NCI-H1694 treated with DMSO at 0.1 percent for 48 hours (cell line): ENCODE data around the gene RNF213.
"Not testable (repeated sequence)": the region's sequence is repeated elsewhere in the genome, so short reads cannot be mapped to it uniquely, and the experiment has no call there.

Experiments
- DNase-seq: peaks from one replicate; lab custom pipeline; 2025; lab: John Stamatoyannopoulos, UW

Gene RNF213

DNA sequence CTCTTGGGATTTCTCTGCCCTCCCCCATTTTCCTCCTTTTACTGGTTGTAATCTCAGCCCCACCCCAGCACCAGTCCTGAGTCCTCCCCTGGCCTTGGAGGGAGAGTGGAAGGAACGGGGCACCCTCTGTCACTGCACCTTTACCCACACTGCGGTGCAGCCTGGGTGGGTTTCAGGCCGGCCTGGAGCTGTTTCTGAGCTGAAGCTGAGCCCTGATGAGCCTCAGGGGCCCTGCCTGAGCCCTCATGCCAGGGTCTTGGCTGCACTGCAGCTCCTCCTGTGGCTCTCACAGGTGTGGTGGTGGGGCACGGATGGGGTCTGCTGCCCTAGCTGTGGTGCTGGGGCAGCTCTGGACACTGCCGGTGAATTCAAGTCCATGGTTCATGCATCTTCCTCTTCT lies 34.5 kb downstream of the RNF213 start:
- no peak for DNase-seq

DNA sequence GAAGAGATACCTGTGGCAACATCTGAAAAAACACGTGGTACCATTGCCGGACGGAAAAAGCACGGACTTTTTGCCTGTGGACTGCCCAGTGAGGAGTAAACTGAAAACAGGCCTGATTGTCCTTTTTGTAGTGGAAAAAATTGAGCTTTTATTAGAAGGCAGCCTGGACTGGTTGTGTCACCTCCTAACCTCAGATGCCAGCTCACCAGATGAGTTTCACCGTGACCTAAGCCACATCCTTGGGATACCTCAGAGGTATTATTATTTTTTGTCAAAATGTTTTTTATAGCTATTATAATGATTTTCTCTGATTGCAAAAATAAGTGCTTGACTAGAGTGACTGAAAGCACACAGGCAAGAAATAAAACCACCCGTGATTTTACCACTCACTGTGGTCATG lies 34.9 kb downstream of the RNF213 start:
- DNase-seq: no peak

GRCh38 chr17:80296221-80296620 lies 35.6 kb downstream of the RNF213 start:
- no peak for DNase-seq

- DNase-seq: no peak
Observed at GRCh38 chr17:80297996-80298560, 37.4 kb downstream of the RNF213 start.

- not testable (repeated sequence) for DNase-seq
Observed at GRCh38 chr17:80299350-80300100, 38.9 kb downstream of the RNF213 start.

- not testable (repeated sequence) for DNase-seq
Observed at GRCh38 chr17:80300756-80301155, 40.1 kb downstream of the RNF213 start.

DNA sequence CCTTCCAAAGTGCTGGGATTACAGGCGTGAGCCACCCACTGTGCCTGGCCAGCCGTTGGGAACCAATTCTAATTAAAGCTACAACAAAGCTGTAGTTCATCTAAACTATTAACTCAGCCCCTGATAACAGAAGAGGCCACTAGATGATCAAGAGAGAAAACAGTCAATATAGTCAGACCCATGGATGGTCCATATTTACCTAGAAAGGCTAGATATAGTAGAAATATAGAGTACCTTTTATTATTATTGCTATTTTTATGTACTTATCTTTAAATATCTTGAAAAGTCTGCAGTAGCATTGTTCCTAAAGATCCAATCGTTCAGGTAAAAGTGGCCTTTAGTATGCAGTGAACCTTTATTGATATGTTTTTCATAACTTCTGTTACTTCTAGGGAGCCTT lies 43.2 kb downstream of the RNF213 start:
- no peak for DNase-seq

DNA sequence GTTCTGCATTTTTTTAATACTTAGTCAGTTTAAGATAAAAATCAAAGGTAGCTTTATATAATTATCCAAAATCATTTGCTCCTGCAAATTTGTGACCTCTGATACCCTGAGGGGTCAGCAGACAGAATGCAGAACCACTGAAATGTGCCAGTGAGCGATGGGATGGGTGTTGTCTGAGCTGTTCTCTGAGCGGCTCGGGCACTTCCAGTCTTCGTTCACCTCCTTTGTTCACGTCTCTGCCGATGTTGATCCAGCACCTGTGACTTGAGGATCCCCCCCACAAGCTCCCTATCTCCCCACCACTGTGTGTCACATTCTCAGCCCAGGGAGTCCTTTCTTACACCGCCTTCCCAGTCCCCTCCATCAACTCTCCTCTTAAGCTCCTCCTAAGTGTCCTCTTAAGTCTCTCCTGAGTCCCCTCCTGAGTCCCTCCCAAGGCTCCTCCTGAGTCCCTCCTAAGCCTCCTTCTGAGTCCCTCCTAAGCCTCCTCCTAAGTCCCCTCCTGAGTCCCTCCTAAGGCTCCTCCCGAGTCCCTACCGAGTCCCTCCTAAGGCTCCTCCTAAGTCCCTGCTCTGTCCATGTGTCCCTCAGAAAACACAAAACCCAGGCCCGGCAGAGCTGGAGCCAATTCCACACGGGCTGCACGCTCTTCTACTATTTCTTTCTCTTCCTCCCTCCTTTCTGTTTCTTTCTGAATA lies 47.5 kb downstream of the RNF213 start:
- no peak for DNase-seq

- DNase-seq: no peak
Observed at GRCh38 chr17:80308692-80309517, 48.3 kb downstream of the RNF213 start.

- DNase-seq: no peak
Observed at GRCh38 chr17:80311216-80311827, 50.7 kb downstream of the RNF213 start.

GRCh38 chr17:80312621-80313135 lies 52.0 kb downstream of the RNF213 start:
- DNase-seq: no peak

GRCh38 chr17:80313160-80313829 lies 52.6 kb downstream of the RNF213 start:
- DNase-seq: no peak

DNA sequence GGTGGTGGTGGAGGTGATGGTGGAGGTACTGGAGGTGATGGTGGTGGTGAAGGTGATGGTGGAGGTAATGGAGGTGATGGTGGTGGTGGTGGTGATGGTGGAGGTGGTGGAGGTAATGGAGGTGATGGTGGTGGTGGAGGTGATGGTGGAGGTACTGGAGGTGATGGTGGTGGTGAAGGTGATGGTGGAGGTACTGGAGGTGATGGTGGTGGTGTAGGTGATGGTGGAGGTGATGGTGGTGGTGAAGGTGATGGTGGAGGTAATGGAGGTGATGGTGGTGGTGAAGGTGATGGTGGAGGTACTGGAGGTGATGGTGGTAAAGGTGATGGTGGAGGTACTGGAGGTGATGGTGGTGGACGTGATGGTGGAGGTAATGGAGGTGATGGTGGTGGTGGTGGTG lies 53.3 kb downstream of the RNF213 start:
- DNase-seq: not testable (repeated sequence)

DNA sequence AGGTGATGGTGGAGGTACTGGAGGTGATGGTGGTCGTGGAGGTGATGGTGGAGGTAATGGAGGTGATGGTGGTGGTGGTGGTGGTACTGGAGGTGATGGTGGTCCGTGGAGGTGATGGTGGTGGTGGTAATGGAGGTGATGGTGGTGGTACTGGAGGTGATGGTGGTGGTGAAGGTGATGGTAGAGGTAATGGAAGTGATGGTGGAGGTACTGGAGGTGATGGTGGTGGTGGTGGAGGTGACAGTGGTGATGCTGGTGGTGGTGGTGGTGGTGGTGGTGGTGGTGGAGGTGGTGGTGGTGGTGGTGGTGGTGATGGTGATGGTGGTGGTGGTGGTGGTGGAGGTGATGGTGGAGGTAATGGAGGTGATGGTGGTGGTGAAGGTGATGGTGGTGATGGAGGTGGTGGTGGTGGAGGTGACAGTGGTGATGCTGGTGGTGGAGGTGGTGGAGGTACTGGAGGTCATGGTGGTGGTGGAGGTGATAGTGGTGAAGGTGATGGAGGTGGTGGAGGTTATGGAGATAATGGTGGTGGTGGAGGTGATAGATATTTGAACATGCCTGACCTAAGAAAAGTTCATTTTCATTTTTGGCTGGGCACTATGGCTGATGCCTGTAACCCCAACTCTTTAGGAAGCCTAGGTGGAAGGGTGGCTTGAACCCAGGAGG lies 55.0 kb downstream of the RNF213 start:
- DNase-seq: no peak

DNA sequence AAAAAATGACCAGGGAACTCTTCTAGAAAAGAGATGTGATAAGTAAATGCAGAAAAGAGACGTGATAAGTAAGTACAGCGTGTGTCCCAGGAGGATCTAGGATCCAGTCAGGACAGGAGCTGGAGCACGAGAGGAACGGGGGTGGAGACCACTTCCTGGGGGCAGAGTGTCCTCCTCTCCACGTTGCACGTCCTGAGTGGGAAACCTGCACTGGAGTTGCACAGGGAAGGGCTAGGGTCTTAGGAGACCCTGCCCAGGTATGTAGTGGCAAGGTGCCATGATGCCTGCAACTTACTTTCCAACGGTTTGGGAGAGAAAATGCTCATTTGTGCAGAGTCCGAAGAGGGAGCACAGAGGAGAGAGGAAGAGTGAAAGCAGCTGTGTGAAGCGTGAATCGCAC lies 55.8 kb downstream of the RNF213 start:
- DNase-seq: no peak

DNA sequence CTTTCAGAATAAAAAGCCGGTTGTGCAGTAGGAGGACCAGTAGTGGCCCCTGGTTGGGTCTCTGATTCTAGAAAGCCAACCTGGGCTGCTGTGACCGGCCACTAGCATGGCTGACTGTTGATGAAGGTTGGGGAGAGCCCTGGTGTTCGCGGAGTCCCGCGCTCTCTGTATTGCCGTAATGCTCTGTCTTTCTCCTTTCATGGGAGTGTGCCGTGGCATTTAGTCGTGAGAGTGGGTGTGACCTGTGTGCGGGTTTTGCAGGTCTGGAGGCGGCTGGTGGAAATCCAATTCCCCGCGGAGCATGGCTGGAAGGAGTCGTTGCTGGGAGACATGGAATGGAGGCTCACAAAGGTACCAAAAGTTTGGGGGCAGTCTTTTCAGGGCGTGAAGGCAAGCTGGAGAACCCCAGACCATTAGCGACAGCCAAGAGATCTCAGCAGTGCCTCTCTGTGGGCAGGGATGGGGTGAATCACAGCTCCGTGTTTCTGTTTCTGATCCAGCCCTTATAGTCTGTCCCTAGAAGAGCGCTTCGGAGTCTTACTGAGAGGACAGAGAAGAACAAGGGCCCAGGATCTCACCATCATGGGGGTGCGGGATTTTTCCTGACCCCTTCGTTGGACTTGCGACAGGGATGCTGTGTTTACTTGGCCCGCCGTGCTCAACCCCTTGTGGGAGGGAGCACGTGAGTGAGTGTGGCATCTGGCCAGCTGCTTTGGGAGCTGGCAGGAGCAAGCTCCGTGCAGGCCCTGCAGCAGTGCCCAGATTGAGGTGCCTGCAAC lies 56.5 kb downstream of the RNF213 start:
- no peak for DNase-seq

DNA sequence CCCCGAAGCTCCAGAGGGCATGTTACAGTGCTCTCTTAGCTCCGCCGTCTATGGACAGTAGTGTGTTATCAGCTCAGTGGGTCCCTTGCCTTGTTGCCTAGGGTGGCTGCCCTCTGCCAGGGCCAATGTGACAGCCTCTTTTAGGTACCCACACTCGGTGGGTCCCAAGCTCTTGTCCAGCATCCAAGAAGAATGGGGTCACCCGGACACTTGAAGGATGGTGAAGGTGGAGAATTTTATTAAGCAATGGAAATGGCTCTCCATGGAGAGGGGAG lies 57.0 kb downstream of the RNF213 start:
- no peak for DNase-seq

- DNase-seq: no peak
Observed at GRCh38 chr17:80318166-80318565, 57.5 kb downstream of the RNF213 start.

GRCh38 chr17:80319262-80319998 lies 58.8 kb downstream of the RNF213 start:
- no peak for DNase-seq

DNA sequence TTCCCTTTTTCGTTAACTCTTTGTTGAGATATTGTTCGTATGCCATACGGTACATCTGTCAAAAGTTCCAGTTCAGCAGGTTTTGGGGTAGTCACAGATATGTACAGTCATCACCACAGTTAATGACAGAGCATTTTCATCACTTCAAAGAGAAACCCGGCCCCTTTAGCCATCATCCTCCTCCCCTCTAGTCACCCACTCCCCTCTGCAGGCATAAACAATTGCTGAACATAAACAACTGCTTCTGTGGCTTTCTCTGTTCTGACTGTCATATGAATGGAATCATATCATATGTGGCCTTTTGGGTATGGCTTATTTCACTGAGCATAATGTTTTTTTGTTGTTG lies 59.3 kb downstream of the RNF213 start:
- DNase-seq: no peak
